Keratinocyte (primary cell): ENCODE results near the gene TBC1D25. TPM values are rescaled to one million over a fixed set of nuclear protein-coding genes. Genes with fewer than 3 reads are reported as not detected.

Experiments used
- DNase-seq: peaks from one replicate; pipeline ENCODE4 v3.0.0-alpha.2; 2011; ENCODE audit warnings: low read depth, missing footprints, low spot score
- FAIRE-seq: peaks from 2 replicates; lab custom pipeline; 2011; peaks lifted over from hg19 to GRCh38; lab: Jason Lieb, UNC
- H2AFZ ChIP-seq: 2 replicates; pipeline ENCODE4 v1.6.0; 2012; ENCODE audit warnings: low read length, control low read depth, inconsistent platforms; ENCODE audit not compliant: control insufficient read depth
- H3K27ac ChIP-seq: 2 replicates; pipeline ENCODE4 v1.5.1; 2011; ENCODE audit warnings: low read length; ENCODE audit not compliant: control insufficient read depth, insufficient read depth
- H3K27me3 ChIP-seq: 3 replicates; pipeline ENCODE4 v1.6.0; 2011; ENCODE audit warnings: low read length; ENCODE audit not compliant: control insufficient read depth, insufficient read depth; ENCODE audit errors: extremely low read depth
- H3K36me3 ChIP-seq, 2 experiments: 2 replicates in 1 of 2; 3 replicates in 1 of 2; pipeline ENCODE4 v1.5.1; 2011; ENCODE audit warnings: low read length in 2 of 2, mild to moderate bottlenecking in 1 of 2; ENCODE audit not compliant: control insufficient read depth in 2 of 2, insufficient read depth in 2 of 2; ENCODE audit errors: extremely low read depth in 1 of 2
- H3K4me1 ChIP-seq: 3 replicates; pipeline ENCODE4 v1.5.1; 2011; ENCODE audit warnings: low read length; ENCODE audit not compliant: control insufficient read depth, insufficient read depth; ENCODE audit errors: extremely low read depth
- H3K4me2 ChIP-seq: 3 replicates; pipeline ENCODE4 v1.6.0; 2011; ENCODE audit warnings: low read depth, low read length; ENCODE audit not compliant: control insufficient read depth, insufficient read depth; ENCODE audit errors: extremely low read depth
- H3K4me3 ChIP-seq, 3 experiments: fragments of 200-600 bp in 1 of 3; sonication (generic) in 1 of 3; 2 replicates in 2 of 3; 3 replicates in 1 of 3; pipeline ENCODE4 v1.5.1; 2011 to 2016; ENCODE audit warnings: low read length in 3 of 3, mild to moderate bottlenecking in 3 of 3, control low read depth in 2 of 3, inconsistent platforms in 1 of 3, low read depth in 1 of 3, mixed read lengths in 1 of 3, mixed run types in 1 of 3, moderate library complexity in 1 of 3; ENCODE audit not compliant: control insufficient read depth in 2 of 3, insufficient read depth in 2 of 3; ENCODE audit errors: extremely low read depth in 1 of 3
- H3K79me2 ChIP-seq: 2 replicates; pipeline ENCODE4 v1.6.0; 2012; ENCODE audit warnings: low read length; ENCODE audit not compliant: control insufficient read depth, insufficient read depth
- H3K9ac ChIP-seq: 3 replicates; pipeline ENCODE4 v1.6.0; 2011; ENCODE audit warnings: low read length; ENCODE audit not compliant: control insufficient read depth, insufficient read depth; ENCODE audit errors: extremely low read depth
- H3K9me1 ChIP-seq: 3 replicates; pipeline ENCODE4 v1.6.0; 2011; ENCODE audit warnings: low read length; ENCODE audit not compliant: control insufficient read depth, insufficient read depth; ENCODE audit errors: extremely low read depth
- H3K9me3 ChIP-seq: 2 replicates; pipeline ENCODE4 v1.5.1; 2012; ENCODE audit warnings: low read depth, low read length; ENCODE audit not compliant: control insufficient read depth
- H4K20me1 ChIP-seq: 3 replicates; pipeline ENCODE4 v1.6.0; 2011; ENCODE audit warnings: low read length; ENCODE audit not compliant: control insufficient read depth, insufficient read depth; ENCODE audit errors: extremely low read depth
- CTCF ChIP-seq, 3 experiments: IDR thresholded peaks in 1 of 3; conservative IDR thresholded peaks in 1 of 3; optimal IDR thresholded peaks in 1 of 3; 2 replicates in 2 of 3; 3 replicates in 1 of 3; pipeline versions ENCODE3 to v1.5.1; 2011; ENCODE audit warnings: low read length in 3 of 3, mild to moderate bottlenecking in 3 of 3, moderate library complexity in 2 of 3, control low read depth in 1 of 3, inconsistent platforms in 1 of 3; ENCODE audit not compliant: insufficient read depth in 2 of 3; ENCODE audit errors: extremely low read depth in 1 of 3
- EZH2 ChIP-seq: IDR thresholded peaks from one replicate; pipeline ENCODE4 v1.6.1; 2012; ENCODE audit warnings: inconsistent platforms, mild to moderate bottlenecking, low read length, moderate library complexity
- dilution Hi-C: fragments of 300-500 bp; cut with MboI; formaldehyde crosslinking; loops from one replicate; pipeline ENCODE4 v1.7.0; 2020; ENCODE audit warnings: low sequenced_read_pairs; ENCODE audit not compliant: extremely low pct_ligation_motif_present
- polyA plus RNA-seq, 5 experiments: library from polyadenylated mRNA; depleted of rRNA in 3 of 5; stranded (reverse) in 3 of 5; stranded (forward) in 1 of 5; unstranded in 1 of 5; fragments of >200 nt; gene quantifications; 1 replicate in 1 of 5; 2 replicates in 3 of 5; 3 replicates in 1 of 5; pipeline versions ENCODE4 v1.2.1 to v1.2.3, GENCODE V29; 2011 to 2012; ENCODE audit warnings: missing spikeins in 2 of 5, low read depth in 1 of 5, low replicate concordance in 1 of 5

The TBC1D25 gene
- polyA plus RNA-seq, 1 donor (not counting 4 experiments of a cell fraction or from before 2014, with no cell fraction given): 9.2 TPM

DNA sequence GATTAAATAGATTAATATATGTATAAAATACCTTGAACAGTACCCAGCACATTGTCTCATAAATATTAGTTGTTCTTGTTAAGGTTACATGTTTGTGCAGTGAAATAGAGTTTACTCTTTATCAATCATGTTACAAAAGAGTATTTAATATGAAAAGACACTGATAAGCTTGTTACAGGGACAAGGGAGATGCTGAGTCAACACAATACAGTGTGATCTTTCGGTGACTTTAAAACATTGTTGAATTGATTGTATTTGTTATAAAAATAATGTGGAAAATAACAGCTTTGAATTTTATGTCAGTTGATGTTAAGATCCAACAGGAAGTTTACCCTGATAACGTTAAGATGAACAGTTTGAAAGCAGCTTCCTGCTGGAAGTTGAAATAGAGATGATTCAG, 56.4 kb downstream of the TBC1D25 start:
- FAIRE-seq (no peak), DNase-seq (no peak)
- Histone ChIP-seq H3K79me2 (peaks cover 8% of the 10 kb centered on the region), H3K9me3 (no peaks in the 10 kb centered on the region), H3K27me3 (no peaks in the 10 kb centered on the region), H3K27ac (no peak overlapping the region), H3K4me3 (no peak overlapping the region), H3K9ac (no peak overlapping the region), H4K20me1 (no peaks in the 10 kb centered on the region), H3K9me1 (no peaks in the 10 kb centered on the region), H3K36me3 (peaks cover 4 to 7% of the 10 kb centered on the region in 2 experiments), H3K4me1 (peaks cover 18% of the 10 kb centered on the region), H2AFZ (no peak overlapping the region), H3K4me2 (no peak overlapping the region)
- dilution Hi-C loops: no loop called here
- TF ChIP-seq CTCF (optimal IDR thresholded peaks at IDR 0.05 in 1 of 3, IDR thresholded peaks at IDR 0.05 in 1 of 3, conservative IDR thresholded peaks at IDR 0.05 in 1 of 3; ENCODE audit: extremely low read depth in 1 of 3, insufficient read depth in 2 of 3, low read length in 3 of 3): no peak
- no peak for TF ChIP-seq EZH2

DNA sequence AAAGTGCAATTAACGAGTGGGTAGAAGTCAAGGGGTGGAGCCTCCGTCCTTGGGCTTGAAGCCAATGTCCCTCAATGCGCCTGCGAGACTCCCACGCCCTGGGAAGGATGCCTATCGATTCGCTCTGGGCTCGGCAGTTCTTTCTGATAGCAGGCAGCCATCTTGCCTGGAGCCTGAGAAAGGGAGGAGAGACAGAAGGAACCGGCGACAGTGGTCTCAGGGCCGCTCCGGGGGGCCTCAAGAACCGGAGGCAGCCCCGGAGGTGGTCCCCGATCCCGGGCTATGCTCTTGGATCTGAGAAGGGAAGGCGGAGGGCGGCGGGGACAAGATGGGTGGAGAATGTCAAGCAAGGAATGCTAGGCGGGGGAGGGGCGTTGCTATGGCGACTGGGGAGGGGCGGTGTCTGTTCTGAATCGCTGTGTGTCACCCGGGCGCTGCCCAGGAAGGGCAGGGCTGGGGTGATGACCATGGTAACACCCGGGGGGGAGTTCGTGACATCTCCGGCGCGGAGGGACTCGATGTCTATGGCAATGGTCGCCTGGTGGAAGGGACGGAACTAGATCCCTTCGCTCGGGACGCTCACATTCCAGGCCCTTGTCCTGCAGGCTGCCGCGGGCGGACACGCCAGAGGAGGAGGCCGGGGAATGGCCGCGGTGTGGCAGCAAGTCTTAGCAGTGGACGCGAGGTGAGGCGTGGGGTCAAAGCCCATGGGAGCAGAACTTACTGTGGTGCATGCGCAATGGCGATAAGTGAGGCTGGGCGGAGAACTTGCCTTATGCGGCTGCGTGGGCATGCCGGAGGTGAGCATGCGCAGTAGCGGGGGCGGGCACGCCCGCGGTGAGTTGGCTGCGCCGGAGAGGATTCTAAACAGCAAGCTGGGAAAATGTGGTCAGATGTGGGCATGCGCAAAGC, 58.1 kb downstream of the TBC1D25 start, which contains the start of gene WDR13:
WDR13 (plus strand) TSS at position 140 of the 912 bp plus-strand sequence; CDS start at position 645, 505 bp downstream.
- Histone ChIP-seq H3K9me1 (no peaks in the 10 kb centered on the region), H3K9me3 (no peaks in the 10 kb centered on the region), H3K9ac (peak within 1 kb of the TSS; percentile 99), H3K4me1 (peaks cover 4% of the 10 kb centered on the region), H3K4me3 (peak within 1 kb of the TSS; percentile 43 to 85 (median 73)), H3K4me2 (peak within 1 kb of the TSS; percentile 72), H3K27me3 (no peaks in the 10 kb centered on the region), H4K20me1 (no peaks in the 10 kb centered on the region), H3K36me3 (peaks cover 10 to 17% of the 10 kb centered on the region in 2 experiments), H3K79me2 (peaks cover 8% of the 10 kb centered on the region), H3K27ac (peak within 1 kb of the TSS; percentile 98), H2AFZ (peak within 1 kb of the TSS; percentile 66)
- dilution Hi-C loops: no loop called here
- no peak for TF ChIP-seq CTCF (optimal IDR thresholded peaks at IDR 0.05 in 1 of 3, IDR thresholded peaks at IDR 0.05 in 1 of 3, conservative IDR thresholded peaks at IDR 0.05 in 1 of 3; ENCODE audit: extremely low read depth in 1 of 3, insufficient read depth in 2 of 3, low read length in 3 of 3)
- no peak for TF ChIP-seq EZH2
- DNase-seq (peak; percentile 76), FAIRE-seq (peak; percentile 67)
